ENCODE data around the gene TNFRSF12A.

- TF ChIP-seq, protein P1, sequence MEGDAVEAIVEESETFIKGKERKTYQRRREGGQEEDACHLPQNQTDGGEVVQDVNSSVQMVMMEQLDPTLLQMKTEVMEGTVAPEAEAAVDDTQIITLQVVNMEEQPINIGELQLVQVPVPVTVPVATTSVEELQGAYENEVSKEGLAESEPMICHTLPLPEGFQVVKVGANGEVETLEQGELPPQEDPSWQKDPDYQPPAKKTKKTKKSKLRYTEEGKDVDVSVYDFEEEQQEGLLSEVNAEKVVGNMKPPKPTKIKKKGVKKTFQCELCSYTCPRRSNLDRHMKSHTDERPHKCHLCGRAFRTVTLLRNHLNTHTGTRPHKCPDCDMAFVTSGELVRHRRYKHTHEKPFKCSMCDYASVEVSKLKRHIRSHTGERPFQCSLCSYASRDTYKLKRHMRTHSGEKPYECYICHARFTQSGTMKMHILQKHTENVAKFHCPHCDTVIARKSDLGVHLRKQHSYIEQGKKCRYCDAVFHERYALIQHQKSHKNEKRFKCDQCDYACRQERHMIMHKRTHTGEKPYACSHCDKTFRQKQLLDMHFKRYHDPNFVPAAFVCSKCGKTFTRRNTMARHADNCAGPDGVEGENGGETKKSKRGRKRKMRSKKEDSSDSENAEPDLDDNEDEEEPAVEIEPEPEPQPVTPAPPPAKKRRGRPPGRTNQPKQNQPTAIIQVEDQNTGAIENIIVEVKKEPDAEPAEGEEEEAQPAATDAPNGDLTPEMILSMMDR (conservative IDR thresholded peaks at IDR 0.05 in 1 of 2, IDR thresholded peaks at IDR 0.05 in 1 of 2; ENCODE audit: low read depth in 1 of 2, low read length in 2 of 2) = no peak
- TF ChIP-seq EZH2 (IDR thresholded peaks at IDR 0.05; ENCODE audit: low read length, missing control alignments) = no peak
Measured at GRCh38 chr16:3004319-3004718, 15.8 kb upstream of the TNFRSF12A start.
